PC-3 (cell line): ENCODE results near the gene CYP27B1. TPM values are rescaled to one million over a fixed set of nuclear protein-coding genes. Genes with fewer than 3 reads are reported as not detected.

Experiments
- ATAC-seq: fragments of 200-7000 bp; cut with Tn5 transposase; 2 replicates; pipeline ENCODE4 v1.9.1; 2020; ENCODE audit warnings: mild to moderate bottlenecking, moderate library complexity
- BruUV-seq: library from RNA; stranded (reverse); fragments of 400-500 nt; replicated peaks from 2 replicates; lab custom pipeline; 2021; lab: Mats Ljungman, UMichigan
- CTCF ChIA-PET: fragments of 300-600 bp; sonication (Branson Sonifier 250); formaldehyde crosslinking; loops from one replicate; lab custom pipeline; 2022; ENCODE audit warnings: antibody characterized with exemption; lab: Charles Lee
- POLR2A ChIA-PET: fragments of 300-600 bp; sonication (Branson Sonifier 250); formaldehyde crosslinking; loops from one replicate; lab custom pipeline; 2022; ENCODE audit warnings: antibody characterized with exemption; ENCODE audit not compliant: unreplicated experiment; lab: Charles Lee
- DNase-seq: peaks from one replicate; pipeline ENCODE4 v3.0.0-alpha.2; 2015
- H2AFZ ChIP-seq: fragments of 300-600 bp; sonication (generic); 2 replicates; pipeline ENCODE4 v1.6.0; 2016; ENCODE audit warnings: antibody characterized with exemption, low read length
- H3F3A ChIP-seq: fragments of 300-600 bp; sonication (generic); one replicate; pipeline ENCODE4 v1.6.0; 2017; ENCODE audit warnings: antibody characterized with exemption, low read length, control low read depth, mild to moderate bottlenecking; ENCODE audit not compliant: unreplicated experiment
- H3K27ac ChIP-seq: fragments of 300-600 bp; sonication (generic); 2 replicates; pipeline ENCODE4 v1.5.1; 2016; ENCODE audit warnings: mild to moderate bottlenecking, low read length
- H3K27me3 ChIP-seq: fragments of 300-600 bp; sonication (generic); 2 replicates; pipeline ENCODE4 v1.6.1; 2016; ENCODE audit warnings: low read length, mixed read lengths
- H3K36me3 ChIP-seq: fragments of 300-600 bp; sonication (generic); 2 replicates; pipeline ENCODE4 v1.6.1; 2016; ENCODE audit warnings: low read depth, mixed run types, low read length, mixed read lengths
- H3K4me1 ChIP-seq: fragments of 300-600 bp; sonication (generic); 2 replicates; pipeline ENCODE4 v1.5.1; 2016; ENCODE audit warnings: low read length; ENCODE audit not compliant: insufficient read depth
- H3K4me2 ChIP-seq: fragments of 300-600 bp; sonication (generic); 2 replicates; pipeline ENCODE4 v1.6.0; 2016; ENCODE audit warnings: low read length
- H3K4me3 ChIP-seq: fragments of 300-600 bp; sonication (generic); 2 replicates; pipeline ENCODE4 v1.5.1; 2016; ENCODE audit warnings: mild to moderate bottlenecking, low read length, mixed read lengths
- H3K79me2 ChIP-seq: fragments of 300-600 bp; sonication (generic); 2 replicates; pipeline ENCODE4 v1.6.1; 2017; ENCODE audit warnings: low read length, mixed read lengths
- H3K9ac ChIP-seq: fragments of 300-600 bp; sonication (generic); 2 replicates; pipeline ENCODE4 v1.6.0; 2016; ENCODE audit warnings: mild to moderate bottlenecking, low read length
- H3K9me2 ChIP-seq: fragments of 300-600 bp; sonication (generic); replicated peaks from 2 replicates; pipeline ENCODE4 v1.6.1; 2016; ENCODE audit warnings: mixed run types, low read length, mixed read lengths
- H3K9me3 ChIP-seq: fragments of 300-600 bp; sonication (generic); 2 replicates; pipeline ENCODE4 v1.6.1; 2016; ENCODE audit warnings: low read length, mixed read lengths
- H4K20me1 ChIP-seq: fragments of 300-600 bp; sonication (generic); 2 replicates; pipeline ENCODE4 v1.6.1; 2016; ENCODE audit warnings: low read length, mixed read lengths
- EZH2 ChIP-seq: fragments of 300-600 bp; sonication (generic); IDR thresholded peaks from one replicate; pipeline ENCODE4 v1.6.1; 2017; ENCODE audit warnings: antibody characterized with exemption, mild to moderate bottlenecking, low read length; ENCODE audit not compliant: unreplicated experiment
- EZH2phosphoT487 ChIP-seq: fragments of 300-600 bp; sonication (generic); IDR thresholded peaks from 2 replicates; pipeline ENCODE4 v1.6.1; 2018; ENCODE audit warnings: mild to moderate bottlenecking, antibody characterized with exemption, low read length, borderline replicate concordance
- intact Hi-C: fragments of 100-400 bp; cut with micrococcal nuclease; formaldehyde crosslinking; loops from 2 replicates; pipeline ENCODE4 v1.9.0; 2023
- total RNA-seq: library from RNA; depleted of rRNA; stranded (reverse); fragments of >200 nt; gene quantifications from 2 replicates; pipeline ENCODE4 v1.2.3, GENCODE V29; 2014
- TF ChIP-seq, protein P1 (sequence below): fragments of 300-600 bp; sonication (generic); conservative IDR thresholded peaks from 2 replicates; pipeline ENCODE4 v1.5.1; 2017; ENCODE audit warnings: antibody characterized with exemption, low read depth, mild to moderate bottlenecking, low read length

Gene CYP27B1
- total RNA-seq, 1 experiment from 2014 or later: 8.1 TPM

DNA sequence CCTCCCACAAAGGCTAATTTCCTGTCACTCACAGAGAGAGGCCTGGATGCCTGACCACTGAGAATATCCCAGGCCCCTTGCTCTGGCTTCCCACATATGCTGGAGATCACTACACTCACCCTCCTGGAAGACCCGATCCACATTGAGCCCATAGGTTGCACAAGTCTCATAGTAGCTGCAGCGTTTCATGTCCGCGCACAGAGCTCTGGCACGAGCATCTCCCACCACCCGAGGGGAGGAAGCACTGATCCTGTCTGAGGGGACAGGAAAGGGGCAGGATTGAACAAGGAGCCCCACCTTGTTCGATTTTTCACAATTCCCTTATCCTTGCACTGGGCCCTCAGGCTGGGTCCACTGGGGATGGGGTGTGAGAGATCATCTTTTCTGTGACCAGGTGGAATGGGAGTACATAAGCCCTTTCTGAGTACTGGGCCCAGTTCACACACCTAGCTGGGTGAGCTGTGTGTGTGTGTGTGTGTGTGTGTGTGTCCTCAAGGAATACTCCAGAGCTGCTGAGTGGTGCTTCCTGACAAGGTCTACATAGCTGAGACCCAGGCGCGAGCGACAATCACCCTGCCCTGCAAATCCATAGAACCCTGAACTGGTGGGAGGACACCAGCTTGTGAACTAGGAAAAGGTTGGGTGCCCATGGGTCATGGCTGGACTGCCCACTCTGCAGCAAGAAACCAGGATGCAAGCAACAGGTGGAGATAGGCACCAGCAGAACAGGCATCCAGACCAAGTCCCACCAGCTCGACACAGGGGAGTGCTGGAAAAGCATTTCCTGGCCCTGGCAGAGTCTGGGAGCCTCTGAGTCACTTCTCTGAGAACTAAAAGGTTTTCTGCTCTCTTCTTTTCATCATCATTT, 33.9 kb downstream of the CYP27B1 start:
- TF ChIP-seq EZH2: no peak
- TF ChIP-seq, protein P1, sequence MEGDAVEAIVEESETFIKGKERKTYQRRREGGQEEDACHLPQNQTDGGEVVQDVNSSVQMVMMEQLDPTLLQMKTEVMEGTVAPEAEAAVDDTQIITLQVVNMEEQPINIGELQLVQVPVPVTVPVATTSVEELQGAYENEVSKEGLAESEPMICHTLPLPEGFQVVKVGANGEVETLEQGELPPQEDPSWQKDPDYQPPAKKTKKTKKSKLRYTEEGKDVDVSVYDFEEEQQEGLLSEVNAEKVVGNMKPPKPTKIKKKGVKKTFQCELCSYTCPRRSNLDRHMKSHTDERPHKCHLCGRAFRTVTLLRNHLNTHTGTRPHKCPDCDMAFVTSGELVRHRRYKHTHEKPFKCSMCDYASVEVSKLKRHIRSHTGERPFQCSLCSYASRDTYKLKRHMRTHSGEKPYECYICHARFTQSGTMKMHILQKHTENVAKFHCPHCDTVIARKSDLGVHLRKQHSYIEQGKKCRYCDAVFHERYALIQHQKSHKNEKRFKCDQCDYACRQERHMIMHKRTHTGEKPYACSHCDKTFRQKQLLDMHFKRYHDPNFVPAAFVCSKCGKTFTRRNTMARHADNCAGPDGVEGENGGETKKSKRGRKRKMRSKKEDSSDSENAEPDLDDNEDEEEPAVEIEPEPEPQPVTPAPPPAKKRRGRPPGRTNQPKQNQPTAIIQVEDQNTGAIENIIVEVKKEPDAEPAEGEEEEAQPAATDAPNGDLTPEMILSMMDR: no peak
- no peak for TF ChIP-seq EZH2phosphoT487
- Histone ChIP-seq H4K20me1 (no peaks in the 10 kb centered on the region), H3K36me3 (no peaks in the 10 kb centered on the region), H3K9me3 (no peaks in the 10 kb centered on the region), H3K9me2 (no peaks in the 10 kb centered on the region), H3K4me2 (no peak overlapping the region), H3K79me2 (no peaks in the 10 kb centered on the region), H2AFZ (no peak overlapping the region), H3K4me1 (peaks cover 17% of the 10 kb centered on the region), H3K27me3 (peaks cover 33% of the 10 kb centered on the region), H3K4me3 (no peak overlapping the region), H3K9ac (no peak overlapping the region), H3F3A (no peaks in the 10 kb centered on the region), H3K27ac (no peak overlapping the region)
- intact Hi-C loops: no loop called here
- BruUV-seq: no TSS peak
- ChIA-PET CTCF (no interaction called here), POLR2A (no interaction called here)
- no peak for DNase-seq
- no peak for ATAC-seq

DNA sequence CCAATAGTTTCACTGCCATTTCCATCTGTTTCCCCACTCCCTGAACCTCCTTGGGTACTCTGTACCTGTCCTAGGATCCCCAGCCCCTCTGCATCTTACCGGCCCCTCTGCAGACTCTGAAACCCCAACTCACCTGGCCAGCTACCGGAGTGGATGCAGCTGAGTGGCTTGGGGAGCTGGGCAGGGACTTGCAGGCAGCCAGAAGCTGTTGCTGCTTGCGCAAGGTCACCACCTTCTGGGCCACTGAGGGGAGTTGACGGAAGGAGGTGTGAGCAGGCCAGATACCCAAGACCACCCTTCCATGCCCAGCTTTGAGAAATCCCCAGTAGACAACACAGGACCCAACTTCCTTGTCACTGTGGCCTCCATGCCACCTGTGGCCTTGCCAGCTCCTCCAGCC, 34.6 kb downstream of the CYP27B1 start:
- H3K4me2 ChIP-seq: no peak overlapping the region
- BruUV-seq: no TSS peak
- no peaks in the 10 kb centered on the region for H4K20me1 ChIP-seq
- H3K36me3 ChIP-seq: no peaks in the 10 kb centered on the region
- H3F3A ChIP-seq: no peaks in the 10 kb centered on the region
- H3K27ac ChIP-seq: no peak overlapping the region
- intact Hi-C loops: no loop called here
- peaks cover 10% of the 10 kb centered on the region; the same call in 1 of the 2 replicates for H3K4me1 ChIP-seq
- H3K9me2 ChIP-seq: no peaks in the 10 kb centered on the region
- DNase-seq (no peak), ATAC-seq (no peak)
- peaks cover 26% of the 10 kb centered on the region for H3K27me3 ChIP-seq
- POLR2A ChIA-PET: no interaction called here
- TF ChIP-seq, protein P1: no peak
- TF ChIP-seq EZH2phosphoT487: no peak
- no peak for TF ChIP-seq EZH2
- H3K9me3 ChIP-seq: no peaks in the 10 kb centered on the region
- CTCF ChIA-PET: no interaction called here
- H2AFZ ChIP-seq: no peak overlapping the region
- no peaks in the 10 kb centered on the region for H3K79me2 ChIP-seq
- H3K9ac ChIP-seq: no peak overlapping the region
- no peak overlapping the region for H3K4me3 ChIP-seq

DNA sequence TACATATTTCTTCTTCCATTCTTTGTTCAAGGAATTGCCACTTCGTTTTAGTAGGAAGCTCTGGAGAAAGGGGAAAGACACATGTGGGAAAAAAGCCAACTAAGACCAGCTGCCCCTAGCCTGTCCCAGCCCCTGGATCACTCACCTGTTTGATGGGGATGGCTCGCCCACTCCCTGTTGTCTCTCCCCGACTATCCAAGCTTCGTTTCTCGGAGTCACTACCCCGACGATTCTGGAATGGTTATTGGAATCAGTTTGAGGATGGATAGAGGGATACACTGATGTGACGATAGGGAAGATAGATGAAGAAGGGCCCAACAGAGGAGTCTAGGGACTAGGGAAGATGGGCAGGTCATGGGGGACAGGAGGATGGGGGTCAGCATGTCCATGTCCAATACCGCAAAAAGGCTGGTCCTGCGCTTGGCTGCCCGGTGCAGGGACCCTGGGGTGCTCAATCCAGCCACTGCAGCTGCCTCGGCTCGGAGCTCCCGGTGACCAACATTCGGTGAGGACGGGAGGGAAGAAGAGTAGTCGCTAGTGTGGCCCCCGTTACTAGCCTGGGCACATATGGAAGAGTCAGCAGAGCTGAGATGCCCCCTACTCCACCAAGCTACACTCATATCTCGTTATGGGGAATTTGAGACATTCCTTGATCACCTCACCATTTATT, 35.3 kb downstream of the CYP27B1 start:
- H3K9ac ChIP-seq: no peak overlapping the region
- H3K4me3 ChIP-seq: no peak overlapping the region
- H3K4me2 ChIP-seq: no peak overlapping the region
- no peaks in the 10 kb centered on the region for H3F3A ChIP-seq
- H3K9me3 ChIP-seq: no peaks in the 10 kb centered on the region
- no peaks in the 10 kb centered on the region for H3K36me3 ChIP-seq
- intact Hi-C loops: no loop called here
- CTCF ChIA-PET: no interaction called here
- no peak overlapping the region for H2AFZ ChIP-seq
- H3K4me1 ChIP-seq: 0 out of 2 replicates have a peak, but pooled peaks cover 6% of the 10 kb centered on the region
- DNase-seq (no peak), ATAC-seq (no peak)
- TF ChIP-seq EZH2: no peak
- TF ChIP-seq, protein P1: no peak
- TF ChIP-seq EZH2phosphoT487: no peak
- no peak overlapping the region for H3K27ac ChIP-seq
- H3K9me2 ChIP-seq: no peaks in the 10 kb centered on the region
- no peaks in the 10 kb centered on the region for H3K79me2 ChIP-seq
- no TSS peak for BruUV-seq
- H3K27me3 ChIP-seq: peaks cover 18% of the 10 kb centered on the region
- POLR2A ChIA-PET: no interaction called here
- H4K20me1 ChIP-seq: no peaks in the 10 kb centered on the region
